Ascending aorta (tissue), 2 donors: ENCODE data around the gene ST6GALNAC6. TPM values are rescaled to one million over a fixed set of nuclear protein-coding genes. Genes with fewer than 3 reads are reported as not detected.
"Not testable (repeated sequence)": the region's sequence is repeated elsewhere in the genome, so short reads cannot be mapped to it uniquely, and the experiment has no call there.

Experiments used
- DNase-seq, 2 donors: peaks; one replicate each; pipeline ENCODE4 v3.0.0-alpha.2; 2019; ENCODE audit warnings: low spot score in 2 of 2
- H3K27ac ChIP-seq, 2 donors: fragments of 200-600 bp; sonication (generic); one replicate each; pipeline ENCODE4 v1.5.1; 2016 to 2017; ENCODE audit warnings: mild to moderate bottlenecking in 1 of 2
- H3K27me3 ChIP-seq: fragments of 200-600 bp; sonication (generic); one replicate; pipeline ENCODE4 v1.5.1; 2017
- H3K36me3 ChIP-seq, 2 donors: fragments of 200-600 bp; sonication (generic); one replicate each; pipeline ENCODE4 v1.5.1; 2016
- H3K4me1 ChIP-seq, 2 donors: fragments of 200-600 bp; sonication (generic); one replicate each; pipeline ENCODE4 v1.5.1; 2016 to 2017; ENCODE audit warnings: mild to moderate bottlenecking in 1 of 2
- H3K4me3 ChIP-seq, 2 donors: fragments of 200-600 bp; sonication (generic); one replicate each; pipeline ENCODE4 v1.5.1; 2016 to 2017; ENCODE audit warnings: mild to moderate bottlenecking in 1 of 2
- H3K9me3 ChIP-seq, 2 donors: fragments of 200-600 bp; sonication (generic); one replicate each; pipeline ENCODE4 v1.5.1; 2016
- intact Hi-C: fragments of 100-400 bp; cut with DNase I; formaldehyde crosslinking; loops from one replicate; pipeline ENCODE4 v1.15.1; 2023
- total RNA-seq: library from RNA; depleted of rRNA; stranded (reverse); fragments of >200 nt; gene quantifications from one replicate; pipeline ENCODE4 v1.1.0, GENCODE V29; 2016
- TF ChIP-seq, protein P1 (sequence below), 3 experiments: fragments of 200-600 bp in 2 of 3; fragments of 450-650 bp in 1 of 3; sonication (generic) in 2 of 3; IDR thresholded peaks; one replicate each; pipeline ENCODE4 v1.5.1; 2016 to 2019; ENCODE audit warnings: antibody characterized with exemption in 3 of 3, mild to moderate bottlenecking in 1 of 3, moderate library complexity in 1 of 3

Gene ST6GALNAC6
- total RNA-seq, 1 donor from 2014 or later = 172 TPM

DNA sequence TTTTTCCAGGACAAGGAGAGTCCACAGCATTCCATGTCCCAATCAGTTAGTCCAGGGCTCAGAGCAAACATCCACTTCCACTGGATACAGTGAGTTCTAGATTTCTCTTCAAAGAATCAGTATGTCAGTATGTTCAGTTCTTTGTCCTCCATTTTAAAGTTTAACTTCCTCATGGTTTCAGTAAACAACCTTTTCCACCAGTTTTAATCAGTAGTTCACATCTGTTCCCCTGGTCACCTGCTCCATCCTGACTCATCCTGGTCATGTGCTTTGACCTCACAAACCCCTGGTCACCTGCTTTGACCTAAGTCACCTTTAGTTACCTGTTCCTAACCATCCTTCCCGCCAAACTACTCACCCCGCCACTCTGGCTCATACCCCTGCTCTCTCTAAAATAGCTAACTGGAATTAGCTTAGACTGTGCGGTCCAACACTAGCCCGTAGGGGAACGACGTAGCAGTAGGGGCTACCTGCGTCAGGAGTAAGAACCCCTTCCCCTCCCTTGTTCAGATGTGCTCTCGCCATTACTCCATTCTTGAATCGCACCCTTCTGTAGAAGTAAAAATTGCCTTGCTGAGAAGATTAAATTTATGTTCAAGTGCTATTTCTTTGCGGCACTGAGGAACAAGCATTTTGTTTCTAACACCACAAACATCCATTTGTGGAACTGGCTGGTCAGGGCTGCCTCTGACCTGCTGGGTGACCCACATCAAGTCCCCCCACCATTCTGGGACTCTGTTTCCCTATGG lies 50.5 kb downstream of the ST6GALNAC6 start:
- TF ChIP-seq, protein P1, sequence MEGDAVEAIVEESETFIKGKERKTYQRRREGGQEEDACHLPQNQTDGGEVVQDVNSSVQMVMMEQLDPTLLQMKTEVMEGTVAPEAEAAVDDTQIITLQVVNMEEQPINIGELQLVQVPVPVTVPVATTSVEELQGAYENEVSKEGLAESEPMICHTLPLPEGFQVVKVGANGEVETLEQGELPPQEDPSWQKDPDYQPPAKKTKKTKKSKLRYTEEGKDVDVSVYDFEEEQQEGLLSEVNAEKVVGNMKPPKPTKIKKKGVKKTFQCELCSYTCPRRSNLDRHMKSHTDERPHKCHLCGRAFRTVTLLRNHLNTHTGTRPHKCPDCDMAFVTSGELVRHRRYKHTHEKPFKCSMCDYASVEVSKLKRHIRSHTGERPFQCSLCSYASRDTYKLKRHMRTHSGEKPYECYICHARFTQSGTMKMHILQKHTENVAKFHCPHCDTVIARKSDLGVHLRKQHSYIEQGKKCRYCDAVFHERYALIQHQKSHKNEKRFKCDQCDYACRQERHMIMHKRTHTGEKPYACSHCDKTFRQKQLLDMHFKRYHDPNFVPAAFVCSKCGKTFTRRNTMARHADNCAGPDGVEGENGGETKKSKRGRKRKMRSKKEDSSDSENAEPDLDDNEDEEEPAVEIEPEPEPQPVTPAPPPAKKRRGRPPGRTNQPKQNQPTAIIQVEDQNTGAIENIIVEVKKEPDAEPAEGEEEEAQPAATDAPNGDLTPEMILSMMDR (IDR thresholded peaks at IDR 0.05) = no peak
- H3K27me3 ChIP-seq = no peaks in the 10 kb centered on the region
- no peak for DNase-seq
- H3K4me3 ChIP-seq = no peak overlapping the region
- peak overlapping the region; percentile 96 to 98 for H3K27ac ChIP-seq
- intact Hi-C loops = loop anchor here (5.0 kb wide), 1 partner anchor 662 kb away; no protein-coding TSS in a partner anchor
- H3K36me3 ChIP-seq = peaks cover 6 to 30% of the 10 kb centered on the region in 2 donors
- H3K9me3 ChIP-seq = peaks cover 6 to 10% of the 10 kb centered on the region in 2 donors
- peaks cover 13 to 59% of the 10 kb centered on the region in 2 donors for H3K4me1 ChIP-seq

GRCh38 chr9:127847833-127848755 lies 51.3 kb downstream of the ST6GALNAC6 start:
- intact Hi-C loops = loop anchor here (5.0 kb wide), 1 partner anchor 661 kb away; no protein-coding TSS in a partner anchor
- peak overlapping the region; percentile 96 to 98 for H3K27ac ChIP-seq
- DNase-seq = no peak
- H3K9me3 ChIP-seq = peaks cover 6 to 10% of the 10 kb centered on the region in 2 donors
- TF ChIP-seq, protein P1 (IDR thresholded peaks at IDR 0.05) = no peak
- peaks cover 8 to 32% of the 10 kb centered on the region in 2 donors for H3K36me3 ChIP-seq
- H3K4me3 ChIP-seq = peak overlapping the region in 1 of 2 donors; percentile 4
- H3K4me1 ChIP-seq = peaks cover 13 to 55% of the 10 kb centered on the region in 2 donors
- no peaks in the 10 kb centered on the region for H3K27me3 ChIP-seq

- peak in 1 of 2 donors; percentile 82 for DNase-seq
- TF ChIP-seq, protein P1 (IDR thresholded peaks at IDR 0.05) = no peak
- Histone ChIP-seq H3K4me3 (peak overlapping the region in 1 of 2 donors; percentile 4), H3K4me1 (peaks cover 13 to 53% of the 10 kb centered on the region in 2 donors), H3K36me3 (peaks cover 13 to 41% of the 10 kb centered on the region in 2 donors), H3K27me3 (no peaks in the 10 kb centered on the region), H3K27ac (peak overlapping the region; percentile 96 to 98), H3K9me3 (peaks cover 6 to 10% of the 10 kb centered on the region in 2 donors)
- intact Hi-C loops = loop anchor here (5.0 kb wide), 1 partner anchor 660 kb away; no protein-coding TSS in a partner anchor
Observed at GRCh38 chr9:127847178-127847510, 52.3 kb downstream of the ST6GALNAC6 start.

GRCh38 chr9:127846443-127847177 lies 52.8 kb downstream of the ST6GALNAC6 start:
- intact Hi-C loops = loop anchor here (5.0 kb wide), 1 partner anchor 659 kb away; no protein-coding TSS in a partner anchor
- Histone ChIP-seq H3K36me3 (peaks cover 16 to 47% of the 10 kb centered on the region in 2 donors), H3K4me1 (peaks cover 13 to 55% of the 10 kb centered on the region in 2 donors), H3K27ac (peak overlapping the region; percentile 96 to 98), H3K4me3 (peak overlapping the region in 1 of 2 donors; percentile 4), H3K9me3 (peaks cover 6 to 10% of the 10 kb centered on the region in 2 donors), H3K27me3 (no peaks in the 10 kb centered on the region)
- TF ChIP-seq, protein P1 (IDR thresholded peaks at IDR 0.05) = no peak
- DNase-seq = peak in 1 of 2 donors; percentile 89

DNA sequence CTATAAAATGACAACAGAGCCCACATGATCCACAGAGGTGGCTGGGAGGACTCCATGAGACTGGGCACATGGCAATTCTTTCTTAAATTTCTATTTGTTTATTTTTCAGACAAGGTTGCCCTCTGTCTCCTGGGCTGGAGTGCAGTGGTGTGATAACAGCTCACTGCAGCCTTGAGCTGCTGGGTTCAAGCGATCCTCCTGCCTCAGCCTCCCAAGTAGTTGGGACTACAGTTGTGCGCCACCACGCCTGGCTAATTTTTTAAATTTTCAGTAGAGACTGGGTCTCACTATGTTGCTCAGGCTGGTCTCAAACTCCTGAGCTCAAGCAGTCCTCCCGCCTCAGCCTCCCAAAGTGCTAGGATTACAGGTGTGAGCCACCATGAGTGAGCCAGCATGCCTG lies 53.8 kb downstream of the ST6GALNAC6 start:
- not testable (repeated sequence) for H3K4me3 ChIP-seq, DNase-seq, H3K27me3 ChIP-seq, H3K9me3 ChIP-seq
- Histone ChIP-seq H3K36me3 (peaks cover 25 to 56% of the 10 kb centered on the region in 2 donors), H3K4me1 (peaks cover 13 to 54% of the 10 kb centered on the region in 2 donors), H3K27ac (peak overlapping the region; percentile 96 to 98)
- intact Hi-C loops = loop anchor here (5.0 kb wide), 1 partner anchor 658 kb away; no protein-coding TSS in a partner anchor
